ENCODE results near the gene OR4S2. TPM values are rescaled to one million over a fixed set of nuclear protein-coding genes. Genes with fewer than 3 reads are reported as not detected.

Gene OR4S2
- total RNA-seq (not detected), polyA plus RNA-seq (not detected)

- Mint-ChIP-seq H3K27me3 (no peaks in the 10 kb centered on the region), H3K4me1 (no peaks in the 10 kb centered on the region), H3K36me3 (no peaks in the 10 kb centered on the region), H3K9me3 (peaks cover 0 to 13% (median 4%) of the 10 kb centered on the region in 5 donors), H3K4me3 (no peak within 1 kb of the TSS), H3K27ac (no peak within 1 kb of the TSS)
- H3K36me3 ChIP-seq (ENCODE audit: insufficient read depth, low read length): no peaks in the 10 kb centered on the region
- ChIA-PET CTCF (no interaction called here), POLR2A (no interaction called here)
- no peaks in the 10 kb centered on the region for H3K9me3 ChIP-seq (ENCODE audit: low read length)
- no peaks in the 10 kb centered on the region for H3K27me3 ChIP-seq (ENCODE audit: insufficient read depth, low read length, poor library complexity, severe bottlenecking)
- no peak for DNase-seq
- H3K27ac ChIP-seq (ENCODE audit: low read depth, low read length): no peak within 1 kb of the TSS
- H3K4me1 ChIP-seq (ENCODE audit: insufficient read depth, low read length): no peaks in the 10 kb centered on the region
- no peak within 1 kb of the TSS for H3K4me3 ChIP-seq (ENCODE audit: low read length)
These were observed at the start of gene OR4S2 for GRCh38 chr11:55648027-55648426. OR4S2 (plus strand) TSS chr11:55648327; CDS start chr11:55650904, 2,577 bp downstream.

GRCh38 chr11:55607545-55607944, 40.6 kb upstream of the OR4S2 start, which contains the start of gene OR4C11:
OR4C11 (minus strand) TSS chr11:55607645; CDS start chr11:55604373, 3,272 bp downstream.
- H3K4me3 Mint-ChIP-seq: no peak within 1 kb of the TSS
- no peak within 1 kb of the TSS for H3K4me3 ChIP-seq (ENCODE audit: low read length)
- no peaks in the 10 kb centered on the region for H3K36me3 ChIP-seq (ENCODE audit: insufficient read depth, low read length)
- H3K36me3 Mint-ChIP-seq: no peaks in the 10 kb centered on the region
- H3K9me3 Mint-ChIP-seq: peaks cover 0 to 46% (median 2%) of the 10 kb centered on the region in 5 donors
- CTCF ChIA-PET: no interaction called here
- H3K27ac Mint-ChIP-seq: no peak within 1 kb of the TSS
- H3K27me3 ChIP-seq (ENCODE audit: insufficient read depth, low read length, poor library complexity, severe bottlenecking): no peaks in the 10 kb centered on the region
- no peaks in the 10 kb centered on the region for H3K9me3 ChIP-seq (ENCODE audit: low read length)
- no peak within 1 kb of the TSS for H3K27ac ChIP-seq (ENCODE audit: low read depth, low read length)
- no peak for DNase-seq
- no peaks in the 10 kb centered on the region for H3K27me3 Mint-ChIP-seq
- POLR2A ChIA-PET: no interaction called here
- no peaks in the 10 kb centered on the region for H3K4me1 ChIP-seq (ENCODE audit: insufficient read depth, low read length)
- H3K4me1 Mint-ChIP-seq: no peaks in the 10 kb centered on the region

- no peaks in the 10 kb centered on the region for H3K9me3 ChIP-seq (ENCODE audit: low read length)
- Mint-ChIP-seq H3K27ac (no peak overlapping the region), H3K27me3 (no peaks in the 10 kb centered on the region), H3K9me3 (peaks cover 0 to 36% (median 4%) of the 10 kb centered on the region in 5 donors), H3K36me3 (no peaks in the 10 kb centered on the region), H3K4me1 (no peaks in the 10 kb centered on the region), H3K4me3 (no peak overlapping the region)
- ChIA-PET CTCF (no interaction called here), POLR2A (no interaction called here)
- H3K27me3 ChIP-seq (ENCODE audit: insufficient read depth, low read length, poor library complexity, severe bottlenecking): no peaks in the 10 kb centered on the region
- no peaks in the 10 kb centered on the region for H3K36me3 ChIP-seq (ENCODE audit: insufficient read depth, low read length)
- H3K27ac ChIP-seq (ENCODE audit: low read depth, low read length): no peak overlapping the region
- no peak for DNase-seq
- no peaks in the 10 kb centered on the region for H3K4me1 ChIP-seq (ENCODE audit: insufficient read depth, low read length)
- no peak overlapping the region for H3K4me3 ChIP-seq (ENCODE audit: low read length)
These were observed 23.6 kb upstream of the OR4S2 start for GRCh38 chr11:55624531-55624930.

GRCh38 chr11:55634813-55635212, 13.3 kb upstream of the OR4S2 start, which contains the start of gene OR4P4:
OR4P4 (plus strand) TSS chr11:55635113.
- no peak within 1 kb of the TSS for H3K27ac Mint-ChIP-seq
- no peaks in the 10 kb centered on the region for H3K36me3 Mint-ChIP-seq
- H3K4me1 Mint-ChIP-seq: no peaks in the 10 kb centered on the region
- peaks cover 0 to 54% (median 10%) of the 10 kb centered on the region in 5 donors for H3K9me3 Mint-ChIP-seq
- no peaks in the 10 kb centered on the region for H3K27me3 Mint-ChIP-seq
- H3K4me3 Mint-ChIP-seq: no peak within 1 kb of the TSS
- Histone ChIP-seq H3K27ac (ENCODE audit: low read depth, low read length) (no peak within 1 kb of the TSS), H3K4me1 (ENCODE audit: insufficient read depth, low read length) (no peaks in the 10 kb centered on the region), H3K27me3 (ENCODE audit: insufficient read depth, low read length, poor library complexity, severe bottlenecking) (no peaks in the 10 kb centered on the region), H3K9me3 (ENCODE audit: low read length) (no peaks in the 10 kb centered on the region), H3K36me3 (ENCODE audit: insufficient read depth, low read length) (no peaks in the 10 kb centered on the region), H3K4me3 (ENCODE audit: low read length) (no peak within 1 kb of the TSS)
- ChIA-PET CTCF (no interaction called here), POLR2A (no interaction called here)
- no peak for DNase-seq

- ChIA-PET CTCF (no interaction called here), POLR2A (no interaction called here)
- Histone ChIP-seq H3K4me1 (ENCODE audit: insufficient read depth, low read length) (no peaks in the 10 kb centered on the region), H3K4me3 (ENCODE audit: low read length) (no peak overlapping the region), H3K27me3 (ENCODE audit: insufficient read depth, low read length, poor library complexity, severe bottlenecking) (no peaks in the 10 kb centered on the region), H3K36me3 (ENCODE audit: insufficient read depth, low read length) (no peaks in the 10 kb centered on the region), H3K27ac (ENCODE audit: low read depth, low read length) (no peak overlapping the region), H3K9me3 (ENCODE audit: low read length) (no peaks in the 10 kb centered on the region)
- Mint-ChIP-seq H3K4me1 (no peaks in the 10 kb centered on the region), H3K27me3 (no peaks in the 10 kb centered on the region), H3K4me3 (no peak overlapping the region), H3K36me3 (no peaks in the 10 kb centered on the region), H3K27ac (no peak overlapping the region), H3K9me3 (peaks cover 2 to 16% (median 6%) of the 10 kb centered on the region in 5 donors)
- DNase-seq: no peak
These were observed 4.4 kb downstream of the OR4S2 start for GRCh38 chr11:55652560-55652959.

- no peaks in the 10 kb centered on the region for H3K27me3 ChIP-seq (ENCODE audit: insufficient read depth, low read length, poor library complexity, severe bottlenecking)
- H3K36me3 ChIP-seq (ENCODE audit: insufficient read depth, low read length): no peaks in the 10 kb centered on the region
- no peaks in the 10 kb centered on the region for H3K27me3 Mint-ChIP-seq
- H3K4me1 ChIP-seq (ENCODE audit: insufficient read depth, low read length): no peaks in the 10 kb centered on the region
- DNase-seq: no peak
- H3K27ac Mint-ChIP-seq: no peak overlapping the region
- H3K36me3 Mint-ChIP-seq: no peaks in the 10 kb centered on the region
- H3K4me1 Mint-ChIP-seq: no peaks in the 10 kb centered on the region
- no peak overlapping the region for H3K4me3 Mint-ChIP-seq
- H3K27ac ChIP-seq (ENCODE audit: low read depth, low read length): no peak overlapping the region
- H3K9me3 ChIP-seq (ENCODE audit: low read length): no peaks in the 10 kb centered on the region
- CTCF ChIA-PET: no interaction called here
- H3K4me3 ChIP-seq (ENCODE audit: low read length): no peak overlapping the region
- H3K9me3 Mint-ChIP-seq: peaks cover 1 to 14% (median 6%) of the 10 kb centered on the region in 5 donors
- POLR2A ChIA-PET: no interaction called here
These were observed 7.0 kb downstream of the OR4S2 start for GRCh38 chr11:55655096-55655495.

- ChIA-PET CTCF (no interaction called here), POLR2A (no interaction called here)
- no peaks in the 10 kb centered on the region for H3K4me1 Mint-ChIP-seq
- H3K4me3 Mint-ChIP-seq: no peak overlapping the region
- no peaks in the 10 kb centered on the region for H3K27me3 Mint-ChIP-seq
- H3K27ac Mint-ChIP-seq: no peak overlapping the region
- no peak for DNase-seq
- Histone ChIP-seq H3K4me1 (ENCODE audit: insufficient read depth, low read length) (no peaks in the 10 kb centered on the region), H3K4me3 (ENCODE audit: low read length) (no peak overlapping the region), H3K27me3 (ENCODE audit: insufficient read depth, low read length, poor library complexity, severe bottlenecking) (no peaks in the 10 kb centered on the region), H3K9me3 (ENCODE audit: low read length) (no peaks in the 10 kb centered on the region), H3K27ac (ENCODE audit: low read depth, low read length) (no peak overlapping the region), H3K36me3 (ENCODE audit: insufficient read depth, low read length) (no peaks in the 10 kb centered on the region)
- H3K9me3 Mint-ChIP-seq: peaks cover 2 to 27% (median 6%) of the 10 kb centered on the region in 5 donors
- no peaks in the 10 kb centered on the region for H3K36me3 Mint-ChIP-seq
These were observed 10.0 kb downstream of the OR4S2 start for GRCh38 chr11:55658031-55658573.

- Histone ChIP-seq H3K27ac (ENCODE audit: low read depth, low read length) (no peak overlapping the region), H3K4me1 (ENCODE audit: insufficient read depth, low read length) (no peaks in the 10 kb centered on the region), H3K4me3 (ENCODE audit: low read length) (no peak overlapping the region), H3K27me3 (ENCODE audit: insufficient read depth, low read length, poor library complexity, severe bottlenecking) (no peaks in the 10 kb centered on the region), H3K36me3 (ENCODE audit: insufficient read depth, low read length) (no peaks in the 10 kb centered on the region), H3K9me3 (ENCODE audit: low read length) (no peaks in the 10 kb centered on the region)
- Mint-ChIP-seq H3K27ac (no peak overlapping the region), H3K4me3 (no peak overlapping the region), H3K27me3 (no peaks in the 10 kb centered on the region), H3K36me3 (no peaks in the 10 kb centered on the region), H3K9me3 (peaks cover 2 to 29% (median 3%) of the 10 kb centered on the region in 5 donors), H3K4me1 (no peaks in the 10 kb centered on the region)
- DNase-seq: no peak
- ChIA-PET POLR2A (no interaction called here), CTCF (no interaction called here)
These were observed 10.5 kb downstream of the OR4S2 start for GRCh38 chr11:55658608-55659007.

- Mint-ChIP-seq H3K27ac (no peak within 1 kb of the TSS), H3K27me3 (no peaks in the 10 kb centered on the region), H3K36me3 (no peaks in the 10 kb centered on the region), H3K4me1 (no peaks in the 10 kb centered on the region), H3K9me3 (peaks cover 6 to 33% (median 10%) of the 10 kb centered on the region in 5 donors), H3K4me3 (no peak within 1 kb of the TSS)
- ChIA-PET POLR2A (no interaction called here), CTCF (no interaction called here)
- DNase-seq: no peak
- Histone ChIP-seq H3K9me3 (ENCODE audit: low read length) (no peaks in the 10 kb centered on the region), H3K36me3 (ENCODE audit: insufficient read depth, low read length) (no peaks in the 10 kb centered on the region), H3K4me1 (ENCODE audit: insufficient read depth, low read length) (no peaks in the 10 kb centered on the region), H3K27me3 (ENCODE audit: insufficient read depth, low read length, poor library complexity, severe bottlenecking) (no peaks in the 10 kb centered on the region), H3K27ac (ENCODE audit: low read depth, low read length) (no peak within 1 kb of the TSS), H3K4me3 (ENCODE audit: low read length) (no peak within 1 kb of the TSS)
These were observed 13.8 kb downstream of the OR4S2 start, which contains the start of gene OR4C6 for GRCh38 chr11:55661901-55662300. OR4C6 (plus strand) TSS chr11:55662201; CDS start chr11:55665167, 2,966 bp downstream.
